H1 (cell line): Measurements from ENCODE around the gene DDR1.

Experiments
- CBX8 ChIP-seq: fragments of 300-800, 300-1000 bp; sonication (generic); IDR thresholded peaks from 2 replicates; pipeline ENCODE4 v1.7.1; 2016; ENCODE audit warnings: low read depth, low read length, borderline replicate concordance
- CREB1 ChIP-seq: IDR thresholded peaks from 2 replicates; pipeline ENCODE4 v1.6.1; 2012; ENCODE audit warnings: inconsistent platforms
- EP300 ChIP-seq, 2 experiments: IDR thresholded peaks; 1 replicate in 1 of 2; 2 replicates in 1 of 2; pipeline ENCODE4 v1.6.1; 2011 to 2012; ENCODE audit warnings: low read depth in 2 of 2, low read length in 2 of 2, mild to moderate bottlenecking in 2 of 2, borderline replicate concordance in 1 of 2, inconsistent platforms in 1 of 2, moderate library complexity in 1 of 2
- EZH2 ChIP-seq: fragments of 200-600 bp; sonication (generic); IDR thresholded peaks from 2 replicates; pipeline ENCODE4 v1.7.1; 2012; ENCODE audit warnings: low read depth, mild to moderate bottlenecking, moderate library complexity, low read length, inconsistent platforms; ENCODE audit not compliant: severe bottlenecking
- FOSL1 ChIP-seq: IDR thresholded peaks from 2 replicates; pipeline ENCODE4 v1.6.1; 2011; ENCODE audit warnings: mild to moderate bottlenecking, low read depth, low read length, moderate library complexity; ENCODE audit not compliant: insufficient read depth
- GABPA ChIP-seq: IDR thresholded peaks from 2 replicates; pipeline ENCODE4 v1.6.1; 2011; ENCODE audit warnings: mild to moderate bottlenecking, low read length, moderate library complexity, borderline replicate concordance; ENCODE audit not compliant: insufficient read depth
- JUN ChIP-seq: IDR thresholded peaks from 2 replicates; pipeline ENCODE4 v1.6.1; 2011; ENCODE audit warnings: low read depth, mild to moderate bottlenecking, improper control_type of control experiment, low read length
- NANOG ChIP-seq: IDR thresholded peaks from 2 replicates; pipeline ENCODE4 v1.6.1; 2011; ENCODE audit warnings: low read length, low read depth, mild to moderate bottlenecking, inconsistent platforms; ENCODE audit not compliant: insufficient read depth, poor library complexity, severe bottlenecking
- POLR2A ChIP-seq, 2 experiments: IDR thresholded peaks; 1 replicate in 1 of 2; 2 replicates in 1 of 2; pipeline ENCODE4 v1.6.1; 2011; ENCODE audit warnings: low read depth in 2 of 2, low read length in 2 of 2, mild to moderate bottlenecking in 2 of 2; ENCODE audit errors: control extremely low read depth in 1 of 2
- TEAD4 ChIP-seq: IDR thresholded peaks from 2 replicates; pipeline ENCODE4 v1.6.1; 2012; ENCODE audit warnings: low read depth, low read length, inconsistent platforms, mixed read lengths
- TF ChIP-seq, protein P1 (sequence below), 3 experiments: IDR thresholded peaks; 1 replicate in 2 of 3; 2 replicates in 1 of 3; pipeline versions ENCODE4 v1.5.1 to v1.6.1; 2011; ENCODE audit warnings: low read length in 3 of 3, mild to moderate bottlenecking in 3 of 3, inconsistent platforms in 2 of 3, low read depth in 1 of 3, moderate library complexity in 1 of 3; ENCODE audit not compliant: insufficient read depth in 1 of 3; ENCODE audit errors: control extremely low read depth in 1 of 3
- TF ChIP-seq, protein P2 (sequence below): IDR thresholded peaks from 2 replicates; pipeline ENCODE4 v1.6.1; 2011; ENCODE audit warnings: low read length, improper control_type of control experiment

DNA sequence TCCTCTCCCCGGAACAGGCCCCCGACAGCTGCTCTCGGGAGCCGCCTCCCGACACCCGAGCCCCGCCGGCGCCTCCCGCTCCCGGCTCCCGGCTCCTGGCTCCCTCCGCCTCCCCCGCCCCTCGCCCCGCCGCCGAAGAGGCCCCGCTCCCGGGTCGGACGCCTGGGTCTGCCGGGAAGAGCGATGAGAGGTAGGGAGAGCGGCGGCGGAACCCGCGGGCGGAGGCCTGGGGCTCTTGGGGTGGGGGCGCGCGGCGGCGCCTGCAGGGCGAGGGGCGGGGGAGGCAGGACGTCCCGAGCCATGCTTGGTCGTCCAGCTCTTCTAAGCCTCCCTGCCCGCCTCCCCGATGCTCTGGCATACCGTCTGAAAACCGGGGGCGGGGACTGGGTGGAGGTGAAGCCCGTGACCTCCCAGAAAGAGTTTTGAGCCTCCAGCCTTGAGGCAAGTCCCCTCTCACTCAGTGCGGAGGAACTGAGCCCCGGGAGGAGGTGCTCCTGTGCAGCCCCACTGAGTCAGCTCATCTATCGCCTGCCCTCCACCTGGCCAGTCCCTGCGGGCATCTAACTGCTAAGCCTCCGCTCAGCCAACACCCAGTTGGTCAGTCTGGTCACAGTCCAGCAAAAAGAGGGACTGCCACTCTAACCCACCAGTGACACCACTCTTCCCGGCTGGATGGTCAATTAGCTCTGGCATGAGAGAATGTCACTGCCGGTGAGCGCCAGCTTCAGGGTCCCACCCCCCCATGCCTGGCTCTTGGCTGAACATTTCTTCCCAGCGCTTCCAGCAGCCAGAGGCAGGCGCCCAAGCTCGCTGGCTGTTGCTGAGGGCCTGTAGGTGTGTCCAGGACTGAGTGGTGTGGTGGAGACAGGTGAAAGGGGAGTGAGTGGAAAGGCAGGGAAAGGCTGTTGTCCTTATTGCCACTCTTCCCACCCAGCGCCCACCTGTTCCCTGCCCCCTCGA lies 482 bp downstream of the DDR1 start:
- TF ChIP-seq, protein P1, sequence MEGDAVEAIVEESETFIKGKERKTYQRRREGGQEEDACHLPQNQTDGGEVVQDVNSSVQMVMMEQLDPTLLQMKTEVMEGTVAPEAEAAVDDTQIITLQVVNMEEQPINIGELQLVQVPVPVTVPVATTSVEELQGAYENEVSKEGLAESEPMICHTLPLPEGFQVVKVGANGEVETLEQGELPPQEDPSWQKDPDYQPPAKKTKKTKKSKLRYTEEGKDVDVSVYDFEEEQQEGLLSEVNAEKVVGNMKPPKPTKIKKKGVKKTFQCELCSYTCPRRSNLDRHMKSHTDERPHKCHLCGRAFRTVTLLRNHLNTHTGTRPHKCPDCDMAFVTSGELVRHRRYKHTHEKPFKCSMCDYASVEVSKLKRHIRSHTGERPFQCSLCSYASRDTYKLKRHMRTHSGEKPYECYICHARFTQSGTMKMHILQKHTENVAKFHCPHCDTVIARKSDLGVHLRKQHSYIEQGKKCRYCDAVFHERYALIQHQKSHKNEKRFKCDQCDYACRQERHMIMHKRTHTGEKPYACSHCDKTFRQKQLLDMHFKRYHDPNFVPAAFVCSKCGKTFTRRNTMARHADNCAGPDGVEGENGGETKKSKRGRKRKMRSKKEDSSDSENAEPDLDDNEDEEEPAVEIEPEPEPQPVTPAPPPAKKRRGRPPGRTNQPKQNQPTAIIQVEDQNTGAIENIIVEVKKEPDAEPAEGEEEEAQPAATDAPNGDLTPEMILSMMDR (IDR thresholded peaks at IDR 0.05; ENCODE audit: control extremely low read depth in 1 of 3, insufficient read depth in 1 of 3, low read depth in 1 of 3, low read length in 3 of 3): no peak
- no peak for TF ChIP-seq EP300 (IDR thresholded peaks at IDR 0.05; ENCODE audit: borderline replicate concordance in 1 of 2, low read depth in 2 of 2, low read length in 2 of 2)
- TF ChIP-seq FOSL1: no peak
- TF ChIP-seq, protein P2, sequence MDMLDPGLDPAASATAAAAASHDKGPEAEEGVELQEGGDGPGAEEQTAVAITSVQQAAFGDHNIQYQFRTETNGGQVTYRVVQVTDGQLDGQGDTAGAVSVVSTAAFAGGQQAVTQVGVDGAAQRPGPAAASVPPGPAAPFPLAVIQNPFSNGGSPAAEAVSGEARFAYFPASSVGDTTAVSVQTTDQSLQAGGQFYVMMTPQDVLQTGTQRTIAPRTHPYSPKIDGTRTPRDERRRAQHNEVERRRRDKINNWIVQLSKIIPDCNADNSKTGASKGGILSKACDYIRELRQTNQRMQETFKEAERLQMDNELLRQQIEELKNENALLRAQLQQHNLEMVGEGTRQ: no peak
- TF ChIP-seq EZH2: no peak
- no peak for TF ChIP-seq CBX8
- TF ChIP-seq POLR2A (IDR thresholded peaks at IDR 0.05; ENCODE audit: control extremely low read depth in 1 of 2, low read depth in 2 of 2, low read length in 2 of 2): no peak
- no peak for TF ChIP-seq JUN
- TF ChIP-seq TEAD4: no peak
- TF ChIP-seq CREB1: no peak
- no peak for TF ChIP-seq NANOG
- TF ChIP-seq GABPA: no peak
